Measurements from ENCODE around the gene TMEM190.
"Not testable (repeated sequence)": the region's sequence is repeated elsewhere in the genome, so short reads cannot be mapped to it uniquely, and the experiment has no call there.

TMEM190 gene

GRCh38 chr19:55376241-55376933 lies at the start of gene TMEM190:
Gene TMEM190, plus strand, starts transcription at chr19:55376826. Its CDS starts 28 bp downstream, at chr19:55376854.
- DNase-seq = no peak

GRCh38 chr19:55328774-55329318 lies 47.8 kb upstream of the TMEM190 start:
- DNase-seq; intact Hi-C loops (cut with DNase I): not testable (repeated sequence)

More at GRCh38 chr19:55376241-55376933, at the start of gene TMEM190:
- intact Hi-C loops (cut with DNase I) = no loop called here

- DNase-seq; intact Hi-C loops (cut with DNase I): not testable (repeated sequence)
Observed at GRCh38 chr19:55329791-55330190, 46.8 kb upstream of the TMEM190 start.

GRCh38 chr19:55333870-55334269 lies 42.8 kb upstream of the TMEM190 start:
- no peak for DNase-seq
- intact Hi-C loops (cut with DNase I) = no loop called here

- no peak for DNase-seq
- intact Hi-C loops (cut with DNase I) = loop anchor here (5.0 kb wide), 1 partner anchor 34 kb away; no protein-coding TSS in a partner anchor
Observed at GRCh38 chr19:55336101-55336500, 40.5 kb upstream of the TMEM190 start.

GRCh38 chr19:55339105-55339888 lies 37.3 kb upstream of the TMEM190 start, which contains the start of gene KMT5C:
Gene KMT5C, plus strand, starts transcription at chr19:55339876. Its CDS starts 2,061 bp downstream, at chr19:55341937.
- intact Hi-C loops (cut with DNase I) = loop anchor here (5.0 kb wide), 1 partner anchor 37 kb away; no protein-coding TSS in a partner anchor
- peak; percentile 100 for DNase-seq

- DNase-seq = peak in 6 of 42 donors; percentile 8 to 40 (median 20)
Observed at GRCh38 chr19:55339889-55340783, 36.5 kb upstream of the TMEM190 start.

GRCh38 chr19:55340784-55341147 lies 35.9 kb upstream of the TMEM190 start:
- peak in 30 of 42 donors; percentile 17 to 65 (median 40) for DNase-seq
- intact Hi-C loops (cut with DNase I) = loop anchor here (5.0 kb wide), 1 partner anchor 42 kb away; the partner anchor contains the start of gene TMEM238

More at GRCh38 chr19:55339889-55340783, 36.5 kb upstream of the TMEM190 start:
- intact Hi-C loops (cut with DNase I) = loop anchor here (5.0 kb wide), 2 partner anchors 38 to 42 kb away; partner anchors contain the start of gene TMEM238

- peak; percentile 39 to 92 (median 79) for DNase-seq
Observed at GRCh38 chr19:55341171-55341588, 35.4 kb upstream of the TMEM190 start.

GRCh38 chr19:55341595-55342531 lies 34.8 kb upstream of the TMEM190 start:
- no peak for DNase-seq
- intact Hi-C loops (cut with DNase I) = loop anchor here (5.0 kb wide), 1 partner anchor 40 kb away; the partner anchor contains the start of gene TMEM238

More at GRCh38 chr19:55341171-55341588, 35.4 kb upstream of the TMEM190 start:
- intact Hi-C loops (cut with DNase I) = loop anchor here (5.0 kb wide), 1 partner anchor 41 kb away; the partner anchor contains the start of gene TMEM238

- peak in 40 of 42 donors; percentile 24 to 85 (median 65) for DNase-seq
- intact Hi-C loops (cut with DNase I) = loop anchor here (5.0 kb wide), 1 partner anchor 38 kb away; the partner anchor contains the start of gene TMEM238
Observed at GRCh38 chr19:55344444-55344843, 32.2 kb upstream of the TMEM190 start.

GRCh38 chr19:55345101-55345817 lies 31.4 kb upstream of the TMEM190 start:
- no peak for DNase-seq
- intact Hi-C loops (cut with DNase I) = no loop called here

GRCh38 chr19:55345818-55346724 lies 30.6 kb upstream of the TMEM190 start:
- no peak for DNase-seq
- intact Hi-C loops (cut with DNase I) = no loop called here

GRCh38 chr19:55346725-55347441 lies 29.7 kb upstream of the TMEM190 start:
- intact Hi-C loops (cut with DNase I) = no loop called here
- DNase-seq = no peak

Measured in head of caudate nucleus (tissue), 42 donors.